Right renal pelvis (tissue), 4 donors: Measurements from ENCODE around the gene RNMT. TPM values are rescaled to one million over a fixed set of nuclear protein-coding genes. Genes with fewer than 3 reads are reported as not detected.
A peak's percentile ranks its signal among the peaks of the same experiment; 100 is the strongest.

Experiments used
- DNase-seq, 4 donors: peaks; one replicate each; pipeline ENCODE4 v3.0.0-alpha.2; 2013; ENCODE audit warnings: low read depth in 4 of 4, low spot score in 3 of 4, missing footprints in 1 of 4
- polyA plus RNA-seq, 4 donors: library from polyadenylated mRNA; unstranded; fragments of 120-200 nt; gene quantifications; one replicate each; pipeline ENCODE4 v1.2.1, GENCODE V29; 2013; ENCODE audit not compliant: insufficient read length in 4 of 4

RNMT gene
- polyA plus RNA-seq, 4 donors = 50.4 to 60.0 (median 54.8) TPM

DNA sequence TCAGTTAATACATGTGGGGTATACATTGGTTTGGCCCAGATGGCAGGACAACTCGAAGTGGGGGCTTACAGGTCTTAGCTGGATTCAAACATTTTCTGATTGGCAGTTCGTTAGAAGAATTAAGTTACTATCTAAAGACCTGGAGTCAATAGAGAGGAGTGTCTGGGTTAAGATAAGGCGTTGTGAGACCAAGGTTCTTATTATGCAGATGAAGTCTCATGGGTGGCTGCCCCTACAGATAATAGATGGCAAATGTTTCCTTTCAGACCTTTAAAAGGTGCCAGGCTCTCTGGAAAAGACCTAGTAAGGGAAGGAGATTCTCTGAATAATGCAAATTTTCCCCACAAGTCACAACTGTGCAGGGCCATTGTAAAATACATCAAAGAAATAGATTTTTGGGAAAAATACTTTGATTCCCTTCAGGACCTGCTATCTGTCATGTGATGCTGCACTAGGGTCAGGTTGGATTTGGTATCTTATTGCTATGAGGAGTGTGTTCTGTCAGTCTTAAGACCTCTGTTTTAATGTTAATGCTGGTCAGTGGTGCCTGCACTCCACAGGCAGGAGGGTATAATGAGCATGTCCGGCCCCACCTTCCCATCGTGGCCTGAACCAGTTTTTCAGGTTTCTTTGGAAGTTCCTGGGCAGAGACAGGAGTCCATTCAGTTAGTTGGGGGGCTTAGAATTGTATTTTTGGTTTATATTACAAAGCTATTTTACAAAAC lies 83.2 kb downstream of the RNMT start:
- DNase-seq = no peak

DNA sequence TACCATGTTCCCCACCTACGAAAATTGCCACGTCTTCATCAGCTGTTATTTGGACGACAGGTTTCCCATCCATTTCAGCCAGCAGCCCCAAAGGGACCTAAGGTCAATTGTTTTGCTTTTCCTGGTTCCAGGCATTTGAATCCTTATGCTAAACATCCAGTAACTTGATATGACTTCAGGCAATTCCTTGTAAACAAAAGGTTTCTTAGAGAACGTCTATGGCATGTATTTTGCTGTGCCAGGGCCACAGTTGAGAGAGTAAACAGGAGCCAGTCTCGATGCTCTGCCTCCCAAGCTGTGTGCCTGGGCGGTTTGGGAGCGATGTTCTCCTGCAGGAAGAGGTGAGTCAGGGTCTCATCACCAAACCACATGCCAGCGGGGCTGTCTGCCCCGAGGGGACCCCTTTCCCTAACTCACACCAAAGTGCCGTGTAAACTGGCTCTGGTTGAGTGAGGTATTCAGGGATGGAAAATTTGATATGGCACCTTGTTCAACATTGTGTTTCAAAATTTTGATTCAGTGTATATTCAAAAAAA lies 84.5 kb downstream of the RNMT start:
- DNase-seq = no peak

DNA sequence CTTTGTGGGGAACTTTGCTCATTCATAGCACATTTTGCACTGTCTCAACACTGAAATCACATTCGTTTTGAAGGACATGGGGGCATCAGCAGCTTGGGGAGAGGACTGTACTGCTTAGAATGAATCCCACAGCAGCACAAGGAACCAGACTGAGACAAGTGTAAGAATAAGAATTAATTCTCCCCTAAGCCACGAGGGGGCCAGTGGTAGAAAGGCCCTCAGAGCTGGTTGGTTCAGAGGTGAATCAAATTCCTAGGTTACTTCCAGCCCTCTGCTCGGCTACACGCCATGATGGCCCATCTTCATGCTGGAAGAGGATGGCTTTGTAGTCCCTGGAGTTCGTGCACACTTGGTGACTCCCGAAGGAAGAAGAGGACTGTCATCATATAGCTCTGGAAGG lies 85.5 kb downstream of the RNMT start:
- no peak for DNase-seq

DNA sequence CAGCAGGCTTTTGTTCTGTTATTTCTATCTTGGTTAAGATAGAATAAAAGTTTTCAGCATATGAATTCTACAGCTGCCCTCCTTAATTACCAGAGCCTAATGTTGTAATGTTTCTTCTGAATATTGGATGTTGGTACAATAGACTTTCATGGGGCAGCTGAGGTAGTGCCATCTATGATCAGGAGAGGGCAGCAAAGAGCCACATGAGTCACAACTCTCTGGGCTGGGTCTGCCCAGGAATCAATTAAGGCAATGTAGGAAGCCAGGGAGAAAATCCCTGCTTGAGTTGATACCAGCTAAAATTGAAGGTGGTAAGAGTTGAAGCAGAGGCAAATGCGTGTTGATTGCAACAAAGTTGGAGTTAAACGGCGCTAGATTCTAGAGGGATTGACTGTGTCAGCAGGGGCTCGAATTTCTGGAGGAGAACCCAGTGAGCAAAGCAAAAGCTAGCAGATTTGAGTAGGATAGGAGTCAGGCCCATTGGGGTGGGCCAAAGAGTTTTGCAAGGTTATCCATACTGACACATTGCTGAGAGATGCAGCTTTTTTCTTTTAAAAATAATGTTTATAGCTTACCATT lies 86.9 kb downstream of the RNMT start:
- DNase-seq = peak in 3 of 4 donors; percentile 41 to 53 (median 43)

Other genes starting within 250 kb of the RNMT start
- gene FAM210A, start 115 bp upstream of the RNMT start, polyA plus RNA-seq = 10 to 100 TPM; 20.5 to 23.5 (median 22.3) TPM
- under 1 TPM; 0.16 to 0.24 (median 0.18) TPM for gene MC5R, start 97.5 kb downstream of the RNMT start, polyA plus RNA-seq
- not detected for gene MC2R, start 188.9 kb downstream of the RNMT start, polyA plus RNA-seq